Activated CD8-positive, alpha-beta memory T cell treated with anti-CD3 and anti-CD28 coated beads, Interleukin-2, amount 10 ng/mL, durations not matched to agents 7 days and 5 days (primary cell): ENCODE data around the gene POLR2A. TPM values are rescaled to one million over a fixed set of nuclear protein-coding genes. Genes with fewer than 3 reads are reported as not detected.

Source experiments
- ATAC-seq: fragments of 150-1000 bp; cut with Tn5 transposase; one replicate; pipeline ENCODE4 v1.10.0; 2021; ENCODE audit warnings: moderate library complexity
- CTCF ChIA-PET: fragments of 350-600 bp; sonication (Branson Sonifier 250); formaldehyde crosslinking; loops from one replicate; lab custom pipeline; 2021; ENCODE audit warnings: antibody characterized with exemption; lab: Charles Lee
- DNase-seq: peaks from one replicate; pipeline ENCODE4 v3.0.0-alpha.2; 2020
- H3K27ac Mint-ChIP-seq: one replicate; pipeline ENCODE4 v1.8.0; 2021; ENCODE audit warnings: mild to moderate bottlenecking, mixed read lengths
- H3K27me3 Mint-ChIP-seq: one replicate; pipeline ENCODE4 v1.8.0; 2021; ENCODE audit warnings: mixed read lengths
- H3K36me3 Mint-ChIP-seq: one replicate; pipeline ENCODE4 v1.8.0; 2021; ENCODE audit warnings: mild to moderate bottlenecking, mixed read lengths
- H3K4me1 Mint-ChIP-seq: one replicate; pipeline ENCODE4 v1.8.0; 2021; ENCODE audit warnings: mixed read lengths
- H3K4me3 Mint-ChIP-seq: one replicate; pipeline ENCODE4 v1.8.0; 2021; ENCODE audit warnings: mild to moderate bottlenecking, moderate library complexity, mixed read lengths
- H3K9me3 Mint-ChIP-seq: one replicate; pipeline ENCODE4 v1.8.0; 2022; ENCODE audit warnings: low read depth, mixed read lengths
- total RNA-seq, 2 experiments: library from RNA; stranded (reverse); gene quantifications; one replicate each; pipeline ENCODE4 v1.2.3, GENCODE V29; 2021

Gene POLR2A
- 100 to 1,000 TPM; 198 to 228 TPM for total RNA-seq

- peaks cover 67% of the 10 kb centered on the region for H3K4me1 Mint-ChIP-seq
- peak; percentile 98 for DNase-seq
- H3K9me3 Mint-ChIP-seq, result no peaks in the 10 kb centered on the region
- peaks cover 30% of the 10 kb centered on the region for H3K36me3 Mint-ChIP-seq
- ATAC-seq, result peak; percentile 69
- H3K27me3 Mint-ChIP-seq, result no peaks in the 10 kb centered on the region
- peak within 1 kb of the TSS; percentile 90 for H3K4me3 Mint-ChIP-seq
- CTCF ChIA-PET, result interaction anchor here (1.0 to 3.9 kb wide), 7 partner anchors 27 to 203 kb away, joined by 3 to 41 read pairs (median 4); partner anchors contain the start of genes FGF11, TMEM102, TP53 and WRAP53
- peak within 1 kb of the TSS; percentile 100 for H3K27ac Mint-ChIP-seq
Observed at GRCh38 chr17:7484067-7484918, at the start of gene POLR2A. Gene POLR2A (plus strand): TSS chr17:7484366.

GRCh38 chr17:7435676-7436555, 48.2 kb upstream of the POLR2A start:
- ATAC-seq (peak; percentile 38), DNase-seq (peak; percentile 79)
- H3K4me3 Mint-ChIP-seq, result peak overlapping the region; percentile 86
- peaks cover 48% of the 10 kb centered on the region for H3K4me1 Mint-ChIP-seq
- CTCF ChIA-PET, result interaction anchor here (0.9 to 5.3 kb wide), 43 partner anchors 9 to 409 kb away, joined by 3 to 88 read pairs (median 6); partner anchors contain the start of genes ACAP1, CHRNB1, NEURL4 and NLGN2
- no peaks in the 10 kb centered on the region for H3K9me3 Mint-ChIP-seq
- peak overlapping the region; percentile 97 for H3K27ac Mint-ChIP-seq
- H3K36me3 Mint-ChIP-seq, result peaks cover 11% of the 10 kb centered on the region
- peaks cover 18% of the 10 kb centered on the region for H3K27me3 Mint-ChIP-seq

GRCh38 chr17:7436556-7437368, 47.4 kb upstream of the POLR2A start:
- no peaks in the 10 kb centered on the region for H3K9me3 Mint-ChIP-seq
- H3K4me3 Mint-ChIP-seq, result peak overlapping the region; percentile 86
- H3K27me3 Mint-ChIP-seq, result peaks cover 21% of the 10 kb centered on the region
- peaks cover 11% of the 10 kb centered on the region for H3K36me3 Mint-ChIP-seq
- H3K27ac Mint-ChIP-seq, result peak overlapping the region; percentile 97
- CTCF ChIA-PET, result interaction anchor here (0.8 to 5.3 kb wide), 53 partner anchors 9 to 408 kb away, joined by 3 to 88 read pairs (median 5); partner anchors contain the start of genes ACAP1, CHRNB1, FXR2 and NEURL4
- H3K4me1 Mint-ChIP-seq, result peaks cover 48% of the 10 kb centered on the region
- DNase-seq, result peak; percentile 87
- ATAC-seq, result peak; percentile 71

DNA sequence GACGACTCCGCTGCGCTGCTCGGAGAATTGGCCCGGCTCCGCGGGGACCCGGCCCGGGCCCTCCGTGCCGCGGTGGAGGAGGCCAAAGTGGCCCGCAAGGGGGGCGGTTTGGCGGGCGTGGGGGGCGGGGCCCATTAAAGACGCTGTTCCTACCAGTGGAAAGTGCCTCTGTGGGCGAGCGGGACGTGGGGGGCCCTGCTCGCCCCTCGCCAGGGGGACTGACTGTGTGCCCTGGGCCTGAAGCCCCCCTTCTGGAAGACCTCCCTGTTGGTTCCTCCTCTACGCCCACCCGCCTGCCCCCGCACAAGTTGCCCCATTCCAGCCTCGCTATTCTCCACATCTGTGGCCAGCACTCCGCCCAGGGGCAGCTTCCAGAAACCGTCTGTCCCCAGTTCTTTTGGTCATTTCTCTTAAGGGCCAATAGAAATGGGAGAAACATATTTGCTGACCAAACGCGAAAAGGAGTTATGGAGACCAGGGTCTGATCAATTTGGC, 46.8 kb upstream of the POLR2A start:
- Mint-ChIP-seq H3K4me3 (peak overlapping the region; percentile 86), H3K9me3 (no peaks in the 10 kb centered on the region)
- no peak for ATAC-seq

DNA sequence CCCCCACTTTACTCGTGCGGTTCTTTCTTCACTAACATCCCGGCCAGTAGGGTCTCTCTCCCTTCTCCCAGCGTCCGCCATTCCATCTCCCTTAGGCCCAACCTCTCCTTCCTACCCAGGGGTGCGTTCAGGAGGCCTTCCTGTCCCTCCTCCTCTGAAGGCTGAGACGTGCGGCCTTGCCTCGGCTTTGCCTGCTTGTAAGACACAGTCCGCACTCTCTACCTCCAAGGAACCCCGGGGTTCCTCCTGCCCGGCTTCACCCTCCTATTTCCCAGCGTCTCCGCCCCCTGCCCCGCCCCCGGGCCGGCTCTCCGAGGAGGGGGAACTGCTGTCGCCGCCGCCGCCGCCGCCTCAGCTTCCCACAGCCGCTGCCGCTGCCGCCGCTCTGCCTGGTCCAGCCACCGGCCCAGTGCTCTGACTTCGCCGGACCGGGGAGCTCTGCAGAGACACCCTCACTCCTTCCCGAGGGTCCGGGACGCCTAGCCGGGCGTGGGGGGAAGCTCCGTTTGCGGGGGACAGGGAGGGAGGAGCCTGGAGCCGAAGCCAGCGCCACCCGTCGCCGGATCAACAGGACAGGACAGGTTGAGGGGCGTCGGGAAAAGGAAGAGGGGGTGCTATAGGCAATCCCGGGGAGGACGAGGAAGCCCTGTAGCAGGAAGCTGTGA, 46.1 kb upstream of the POLR2A start:
- H3K27ac Mint-ChIP-seq, result peak overlapping the region; percentile 28

More for the DNA sequence above, 46.8 kb upstream of the POLR2A start:
- peaks cover 48% of the 10 kb centered on the region for H3K4me1 Mint-ChIP-seq
- peaks cover 26% of the 10 kb centered on the region for H3K27me3 Mint-ChIP-seq
- no peak for DNase-seq
- CTCF ChIA-PET, result interaction anchor here (0.8 to 5.3 kb wide), 45 partner anchors 8 to 249 kb away, joined by 3 to 88 read pairs (median 6); partner anchors contain the start of genes ACAP1, CHRNB1, FXR2 and NEURL4
- peaks cover 11% of the 10 kb centered on the region for H3K36me3 Mint-ChIP-seq
- H3K27ac Mint-ChIP-seq, result peak overlapping the region; percentile 28

DNA sequence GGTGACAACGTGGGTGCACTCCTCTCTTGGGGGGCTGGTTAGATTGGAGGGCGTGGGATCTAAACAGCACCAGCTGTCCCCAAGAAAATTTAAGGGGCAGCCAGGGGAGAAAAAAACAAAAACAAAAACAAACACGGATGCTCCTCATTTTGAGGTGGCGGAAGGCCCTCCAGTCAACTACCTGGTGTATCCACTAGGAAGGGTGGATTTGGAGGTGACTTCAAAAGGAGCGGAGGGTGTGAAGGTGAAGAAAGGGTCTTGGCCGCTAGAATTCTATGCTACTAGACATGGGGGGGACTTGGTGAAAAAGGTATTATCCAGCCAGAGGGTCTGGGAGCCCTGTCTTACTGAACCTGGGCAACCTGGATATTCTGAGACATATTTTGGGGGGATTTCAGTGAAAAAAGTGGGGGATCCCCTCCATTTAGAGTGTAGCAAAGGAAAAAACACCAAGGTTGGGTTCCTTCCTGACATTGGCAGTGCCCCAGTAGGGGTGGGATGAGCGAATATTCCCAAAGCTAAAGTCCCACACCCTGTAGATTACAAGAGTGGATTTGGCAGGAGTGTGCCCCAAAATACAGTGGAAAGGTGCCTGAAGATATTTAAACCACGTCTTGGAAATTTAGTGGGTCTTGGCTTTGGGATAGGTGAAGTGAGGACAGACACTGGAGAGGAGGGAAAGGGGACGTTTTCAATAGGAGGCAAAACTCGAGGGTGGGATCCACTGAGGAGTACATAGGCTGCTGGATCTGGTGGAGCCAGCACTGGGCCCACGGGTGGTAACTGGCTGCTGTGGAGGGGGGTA, 45.3 kb upstream of the POLR2A start:
- no peak for DNase-seq
- Mint-ChIP-seq H3K4me3 (peak overlapping the region; percentile 64), H3K27ac (peak overlapping the region; percentile 47), H3K4me1 (peaks cover 48% of the 10 kb centered on the region), H3K9me3 (no peaks in the 10 kb centered on the region), H3K36me3 (peaks cover 11% of the 10 kb centered on the region), H3K27me3 (peaks cover 34% of the 10 kb centered on the region)
- CTCF ChIA-PET, result interaction anchor here (1.0 to 5.3 kb wide), 8 partner anchors 16 to 122 kb away, joined by 3 to 88 read pairs (median 24); partner anchors contain the start of genes PLSCR3, SENP3 and TMEM95
- no peak for ATAC-seq

More for the DNA sequence above, 46.1 kb upstream of the POLR2A start:
- Mint-ChIP-seq H3K27me3 (peaks cover 28% of the 10 kb centered on the region), H3K36me3 (peaks cover 11% of the 10 kb centered on the region), H3K9me3 (no peaks in the 10 kb centered on the region), H3K4me3 (peak overlapping the region; percentile 64), H3K4me1 (peaks cover 48% of the 10 kb centered on the region)
- DNase-seq (peak; percentile 61), ATAC-seq (no peak)
- CTCF ChIA-PET, result interaction anchor here (1.2 to 5.3 kb wide), 9 partner anchors 7 to 175 kb away, joined by 4 to 88 read pairs (median 32); partner anchors contain the start of genes CHRNB1, NEURL4, PLSCR3 and SENP3

DNA sequence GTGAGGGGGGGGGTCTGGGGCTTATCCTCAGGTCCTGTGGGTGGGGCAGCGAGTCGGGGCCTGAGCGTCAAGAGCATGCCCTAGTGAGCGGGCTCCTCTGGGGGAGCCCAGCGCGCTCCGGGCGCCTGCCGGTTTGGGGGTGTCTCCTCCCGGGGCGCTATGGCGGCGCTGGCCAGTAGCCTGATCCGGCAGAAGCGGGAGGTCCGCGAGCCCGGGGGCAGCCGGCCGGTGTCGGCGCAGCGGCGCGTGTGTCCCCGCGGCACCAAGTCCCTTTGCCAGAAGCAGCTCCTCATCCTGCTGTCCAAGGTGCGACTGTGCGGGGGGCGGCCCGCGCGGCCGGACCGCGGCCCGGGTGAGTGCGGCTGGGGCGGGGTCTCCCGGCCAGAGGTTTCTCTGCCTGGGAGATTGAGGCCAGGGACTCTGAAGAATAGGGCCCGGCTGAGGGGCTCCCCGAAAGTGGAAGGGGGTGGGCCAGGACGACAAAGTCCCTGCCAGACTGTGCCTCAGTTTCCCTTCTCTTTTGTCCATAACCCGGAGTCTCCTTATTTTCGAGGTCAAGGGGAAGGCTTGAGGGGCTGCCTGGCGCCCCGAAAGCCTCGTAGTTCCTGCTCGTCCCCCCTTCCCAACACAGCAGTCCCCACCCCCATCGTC, 44.6 kb upstream of the POLR2A start, which contains the start of gene FGF11:
TSS of gene FGF11 (plus strand) at position 51 of the 651 bp plus-strand sequence. CDS start at position 160, 109 bp downstream.
- ATAC-seq, result no peak
- H3K4me3 Mint-ChIP-seq, result peak within 1 kb of the TSS; percentile 78

DNA sequence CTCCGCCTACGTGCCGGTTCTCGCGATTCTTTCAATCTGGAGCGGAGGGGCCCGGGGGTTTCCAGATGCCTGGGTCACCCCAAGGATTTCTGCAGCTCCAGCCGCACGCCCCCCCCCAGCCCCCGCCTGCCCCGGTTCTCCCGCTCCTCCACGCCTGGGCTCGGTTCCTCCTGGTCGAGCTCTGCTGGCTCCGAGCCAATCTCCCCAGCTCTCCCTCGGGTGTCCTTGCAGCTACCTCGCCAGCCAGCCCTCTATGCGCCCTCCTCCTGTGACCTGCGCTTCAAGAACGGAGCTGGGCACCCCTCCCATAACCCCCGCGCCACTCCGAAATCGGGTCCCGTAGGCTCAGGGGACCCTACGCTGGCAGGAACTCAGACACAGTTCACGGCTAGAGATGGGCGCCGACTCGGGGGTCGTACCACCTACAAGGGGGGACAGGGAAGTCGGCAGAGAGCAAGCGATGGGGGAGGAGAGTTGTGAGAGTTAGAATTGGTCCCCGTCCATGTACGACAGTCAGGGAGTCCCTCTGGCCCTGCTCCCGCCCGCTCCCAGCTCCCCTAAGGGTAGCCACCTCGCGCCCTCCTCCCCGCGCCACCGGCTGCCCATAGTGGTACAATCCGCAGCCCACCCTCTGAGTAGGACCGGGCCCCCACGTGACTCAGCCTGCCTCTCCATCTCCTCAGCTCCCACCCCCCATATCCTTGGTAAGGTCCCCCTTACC, 43.9 kb upstream of the POLR2A start:
- peak overlapping the region; percentile 78 for H3K4me3 Mint-ChIP-seq
- peaks cover 11% of the 10 kb centered on the region for H3K36me3 Mint-ChIP-seq
- H3K4me1 Mint-ChIP-seq, result peaks cover 49% of the 10 kb centered on the region
- DNase-seq, result peak; percentile 69
- CTCF ChIA-PET, result interaction anchor here (0.8 to 2.7 kb wide), 12 partner anchors 15 to 246 kb away, joined by 3 to 12 read pairs (median 4); partner anchors contain the start of genes PLSCR3, SENP3 and TP53
- H3K9me3 Mint-ChIP-seq, result no peaks in the 10 kb centered on the region
- H3K27me3 Mint-ChIP-seq, result peaks cover 47% of the 10 kb centered on the region
- ATAC-seq, result no peak
- H3K27ac Mint-ChIP-seq, result peak overlapping the region; percentile 43

More for the DNA sequence above, 44.6 kb upstream of the POLR2A start, which contains the start of gene FGF11:
- no peaks in the 10 kb centered on the region for H3K9me3 Mint-ChIP-seq
- CTCF ChIA-PET, result interaction anchor here (0.8 to 5.0 kb wide), 12 partner anchors 16 to 247 kb away, joined by 3 to 41 read pairs (median 4); partner anchors contain the start of genes PLSCR3, SENP3 and TP53
- no peak for DNase-seq
- H3K4me1 Mint-ChIP-seq, result peaks cover 48% of the 10 kb centered on the region
- peaks cover 11% of the 10 kb centered on the region for H3K36me3 Mint-ChIP-seq
- peaks cover 42% of the 10 kb centered on the region for H3K27me3 Mint-ChIP-seq
- peak within 1 kb of the TSS; percentile 47 for H3K27ac Mint-ChIP-seq

DNA sequence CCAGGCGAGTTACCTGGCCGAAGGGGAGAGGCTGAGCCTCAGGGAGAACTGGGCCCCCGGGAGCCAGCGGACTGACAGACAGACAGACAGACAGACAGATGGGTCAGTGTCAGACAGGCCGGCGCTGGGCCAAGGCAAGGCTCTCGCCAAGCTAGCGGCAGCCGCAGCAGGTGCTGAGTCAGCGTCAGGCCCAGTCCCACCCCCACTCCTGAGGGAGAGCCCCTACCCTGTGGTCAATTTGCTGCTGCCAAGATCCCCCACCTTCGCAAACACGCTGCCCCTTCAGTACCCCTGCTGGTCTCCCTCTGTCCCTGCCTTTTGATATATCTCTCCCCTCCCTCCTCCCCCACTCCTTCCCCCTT, 43.4 kb upstream of the POLR2A start:
- Mint-ChIP-seq H3K4me1 (peaks cover 51% of the 10 kb centered on the region), H3K27ac (no peak overlapping the region), H3K36me3 (peaks cover 11% of the 10 kb centered on the region), H3K9me3 (no peaks in the 10 kb centered on the region), H3K4me3 (peak overlapping the region; percentile 78), H3K27me3 (peaks cover 53% of the 10 kb centered on the region)
- CTCF ChIA-PET, result interaction anchor here (0.8 to 2.7 kb wide), 10 partner anchors 14 to 247 kb away, joined by 3 to 13 read pairs (median 6); partner anchors contain the start of genes FXR2, SENP3 and TP53
- ATAC-seq (no peak), DNase-seq (peak; percentile 46)

- peaks cover 50% of the 10 kb centered on the region for H3K4me1 Mint-ChIP-seq
- DNase-seq, result no peak
- no peak overlapping the region for H3K27ac Mint-ChIP-seq
- H3K27me3 Mint-ChIP-seq, result peaks cover 57% of the 10 kb centered on the region
- no peaks in the 10 kb centered on the region for H3K9me3 Mint-ChIP-seq
- CTCF ChIA-PET, result interaction anchor here (0.8 to 2.7 kb wide), 7 partner anchors 14 to 246 kb away, joined by 4 to 13 read pairs (median 9); partner anchors contain the start of genes FXR2, SENP3 and TP53
- no peak overlapping the region for H3K4me3 Mint-ChIP-seq
- ATAC-seq, result no peak
- peaks cover 11% of the 10 kb centered on the region for H3K36me3 Mint-ChIP-seq
Observed at GRCh38 chr17:7441266-7441665, 42.9 kb upstream of the POLR2A start.
